HepG2 (cell line): ENCODE data around the gene EHD4. TPM values are rescaled to one million over a fixed set of nuclear protein-coding genes. Genes with fewer than 3 reads are reported as not detected.

ENCODE experiments used
- ATAC-seq: fragments of 200-7000 bp; cut with Tn5 transposase; 3 replicates; pipeline ENCODE4 v1.9.1; 2020; ENCODE audit warnings: mild to moderate bottlenecking, moderate library complexity
- BruUV-seq: library from RNA; stranded (reverse); fragments of 400-500 nt; replicated peaks from 2 replicates; lab custom pipeline; 2021; lab: Mats Ljungman, UMichigan
- CTCF ChIA-PET: fragments of 300-600 bp; formaldehyde crosslinking; extraction: SDS; loops from one replicate; lab custom pipeline; 2021; ENCODE audit warnings: low total read pairs, inconsistent platforms, low intra/inter-chr PET ratio; lab: Yijun Ruan, JAX
- POLR2A ChIA-PET: fragments of 350-600 bp; sonication (Branson Sonifier 250); formaldehyde crosslinking; loops from one replicate; lab custom pipeline; 2020; ENCODE audit warnings: antibody characterized with exemption, inconsistent platforms; lab: Yijun Ruan, JAX
- DNase-seq: peaks from one replicate; pipeline ENCODE4 v3.0.0-alpha.2; 2015; ENCODE audit warnings: low spot score
- FAIRE-seq: peaks from 3 replicates; lab custom pipeline; 2011; peaks lifted over from hg19 to GRCh38; lab: Jason Lieb, UNC
- H2AFZ ChIP-seq: one replicate; pipeline ENCODE4 v1.6.1; 2011; ENCODE audit warnings: low read length, inconsistent platforms
- H3K27ac ChIP-seq: fragments of 300-600 bp; 3 replicates; pipeline ENCODE4 v1.8.0; 2011; ENCODE audit warnings: mixed run types, mild to moderate bottlenecking, mixed read lengths, low read length, inconsistent platforms; ENCODE audit not compliant: insufficient read depth; ENCODE audit errors: extremely low read length
- H3K27me3 ChIP-seq, 2 experiments: fragments of 200-600 bp in 1 of 2; 2 replicates in 1 of 2; 3 replicates in 1 of 2; pipeline versions ENCODE4 v1.6.0 to v1.8.0; 2011; ENCODE audit warnings: low read length in 2 of 2, mild to moderate bottlenecking in 2 of 2, moderate library complexity in 2 of 2, inconsistent platforms in 1 of 2; ENCODE audit not compliant: insufficient read depth in 2 of 2, control insufficient read depth in 1 of 2
- H3K36me3 ChIP-seq, 2 experiments: fragments of 200-600 bp in 1 of 2; replicated peaks in 1 of 2; 2 replicates in 1 of 2; 3 replicates in 1 of 2; pipeline versions ENCODE4 v1.5.1 to v1.8.0; 2011; ENCODE audit warnings: low read length in 2 of 2, inconsistent platforms in 1 of 2; ENCODE audit not compliant: insufficient read depth in 2 of 2, control insufficient read depth in 1 of 2
- H3K4me1 ChIP-seq: 2 replicates; pipeline ENCODE4 v1.5.1; 2012; ENCODE audit warnings: low read length, inconsistent platforms; ENCODE audit not compliant: insufficient read depth
- H3K4me2 ChIP-seq: 2 replicates; pipeline ENCODE4 v1.6.0; 2011; ENCODE audit warnings: low read depth, low read length, inconsistent platforms
- H3K4me3 ChIP-seq, 3 experiments: fragments of 200-600 bp in 1 of 3; sonication (generic), shearing (Covaris generic) in 1 of 3; replicated peaks in 1 of 3; 2 replicates each; pipeline ENCODE4 v1.5.1; 2011 to 2016; ENCODE audit warnings: low read length in 3 of 3, inconsistent platforms in 2 of 3, low read depth in 2 of 3, mild to moderate bottlenecking in 2 of 3, control low read depth in 1 of 3, mixed read lengths in 1 of 3; ENCODE audit not compliant: insufficient read depth in 1 of 3
- H3K79me2 ChIP-seq: one replicate; pipeline ENCODE4 v1.6.1; 2011; ENCODE audit warnings: low read length, inconsistent platforms; ENCODE audit not compliant: insufficient read depth
- H3K9ac ChIP-seq: 2 replicates; pipeline ENCODE4 v1.6.0; 2011; ENCODE audit warnings: mild to moderate bottlenecking, low read depth, low read length, inconsistent platforms; ENCODE audit not compliant: insufficient read depth
- H3K9me3 ChIP-seq: 2 replicates; pipeline ENCODE4 v1.5.1; 2012; ENCODE audit warnings: mild to moderate bottlenecking, low read length
- H4K20me1 ChIP-seq: 2 replicates; pipeline ENCODE4 v1.6.0; 2011; ENCODE audit warnings: inconsistent platforms, mild to moderate bottlenecking, low read length, moderate library complexity; ENCODE audit not compliant: insufficient read depth
- FOXC1 ChIP-seq: sonication (generic); formaldehyde crosslinking; IDR thresholded peaks from 2 replicates; pipeline ENCODE4 v1.8.0; 2022; ENCODE audit warnings: mild to moderate bottlenecking, missing genetic modification reagents, borderline replicate concordance
- FOXM1 ChIP-seq: sonication (generic); formaldehyde crosslinking; IDR thresholded peaks from 2 replicates; pipeline ENCODE4 v1.5.0; 2020; ENCODE audit warnings: missing genetic modification reagents
- HMG20A ChIP-seq: IDR thresholded peaks from 2 replicates; pipeline ENCODE4 v1.6.1; 2016; ENCODE audit warnings: borderline replicate concordance
- MIER3 ChIP-seq: IDR thresholded peaks from 2 replicates; pipeline ENCODE4 v1.6.1; 2016; ENCODE audit warnings: missing compliant biosample characterization, borderline replicate concordance
- NAIF1 ChIP-seq: sonication (generic); formaldehyde crosslinking; IDR thresholded peaks from 2 replicates; pipeline ENCODE4 v1.5.0; 2020; ENCODE audit warnings: mild to moderate bottlenecking, missing genetic modification reagents, borderline replicate concordance
- SMARCC2 ChIP-seq: fragments of 450-650 bp; IDR thresholded peaks from 2 replicates; pipeline ENCODE4 v1.6.1; 2017; ENCODE audit warnings: antibody characterized with exemption, mild to moderate bottlenecking
- SRF ChIP-seq: IDR thresholded peaks from 2 replicates; pipeline ENCODE4 v1.6.1; 2011; ENCODE audit warnings: mild to moderate bottlenecking, low read depth, low read length, moderate library complexity
- SYNCRIP ChIP-seq: fragments of 200-400 bp; formaldehyde crosslinking; IDR thresholded peaks from 2 replicates; pipeline ENCODE4 v1.6.1; 2018; ENCODE audit warnings: mild to moderate bottlenecking, low read depth, low read length; ENCODE audit not compliant: insufficient read depth
- TARDBP ChIP-seq: sonication (generic); formaldehyde crosslinking; IDR thresholded peaks from 2 replicates; pipeline ENCODE4 v1.8.0; 2022; ENCODE audit warnings: mild to moderate bottlenecking, missing genetic modification reagents
- ZEB1 ChIP-seq: IDR thresholded peaks from 2 replicates; pipeline ENCODE4 v1.6.1; 2012; ENCODE audit warnings: mild to moderate bottlenecking, low read depth, inconsistent platforms; ENCODE audit not compliant: insufficient replicate concordance
- ZNF12 ChIP-seq: sonication (generic); formaldehyde crosslinking; IDR thresholded peaks from 2 replicates; pipeline ENCODE4 v1.5.0; 2020; ENCODE audit warnings: missing genetic modification reagents
- ZNF251 ChIP-seq: sonication (generic); formaldehyde crosslinking; IDR thresholded peaks from 2 replicates; pipeline ENCODE4 v1.9.0; 2021; ENCODE audit warnings: mild to moderate bottlenecking, missing genetic modification reagents
- ZNF296 ChIP-seq: sonication (generic); formaldehyde crosslinking; conservative IDR thresholded peaks from 2 replicates; pipeline ENCODE4 v1.5.0; 2020; ENCODE audit warnings: mild to moderate bottlenecking, missing genetic modification reagents
- ZNF326 ChIP-seq: sonication (generic); formaldehyde crosslinking; IDR thresholded peaks from 2 replicates; pipeline ENCODE4 v1.4.0; 2020; ENCODE audit warnings: missing genetic modification reagents, borderline replicate concordance
- WGBS: methylation state at CpG from one replicate; pipeline ENCODE4 v1.1.6; 2017; ENCODE audit warnings: low lambda C conversion rate; 5-methylcytosine and 5-hydroxymethylcytosine counted together
- in situ Hi-C: cut with HindIII; loops from 2 replicates; pipeline ENCODE4 v1.10.0; 2017; ENCODE audit warnings: low pct_unique_long_range_greater_than_20kb; ENCODE audit not compliant: extremely low pct_ligation_motif_present
- intact Hi-C: fragments of 100-400 bp; cut with micrococcal nuclease; formaldehyde crosslinking; loops from one replicate; pipeline ENCODE4 v1.10.0; 2022; ENCODE audit not compliant: unreplicated experiment
- polyA plus RNA-seq, 8 experiments: library from polyadenylated mRNA; depleted of rRNA in 3 of 8; stranded (reverse) in 7 of 8; unstranded in 1 of 8; fragments of >200 nt; fragmentation: Illumina TruSeq in 4 of 8; extraction: Trizol in 4 of 8; gene quantifications; 2 replicates each; pipeline versions ENCODE4 v1.2.1 to v1.2.3, GENCODE V29; 2011 to 2016; ENCODE audit warnings: low read depth in 4 of 8, missing spikeins in 1 of 8, mixed read lengths in 1 of 8; ENCODE audit not compliant: insufficient read depth in 1 of 8
- total RNA-seq, 5 experiments: library from RNA; depleted of rRNA; stranded (reverse); fragments of >200 nt; fragmentation: Illumina TruSeq; extraction: Trizol; gene quantifications; 2 replicates each; pipeline ENCODE4 v1.2.3, GENCODE V29; 2016; ENCODE audit warnings: low read depth in 1 of 5
- TF ChIP-seq, protein P1 (sequence below): sonication (generic); formaldehyde crosslinking; IDR thresholded peaks from 2 replicates; pipeline ENCODE4 v1.5.0; 2020; ENCODE audit warnings: mild to moderate bottlenecking, missing genetic modification reagents
- TF ChIP-seq, protein P2 (sequence below): sonication (generic); formaldehyde crosslinking; conservative IDR thresholded peaks from 2 replicates; pipeline ENCODE4 v1.8.0; 2022; ENCODE audit warnings: low read depth, missing genetic modification reagents

EHD4 gene
- total and polyA plus RNA-seq, 2 of the 13 experiments (the other 11 are each of a cell fraction or from before 2014, with no cell fraction given), result 3.1 to 4.8 TPM

GRCh38 chr15:41915255-41915994 is 56.9 kb downstream of the EHD4 start:
- Histone ChIP-seq H3K9ac (no peak overlapping the region), H3K9me3 (no peaks in the 10 kb centered on the region), H3K4me2 (no peak overlapping the region), H4K20me1 (no peaks in the 10 kb centered on the region), H3K27ac (no peak overlapping the region), H3K79me2 (no peaks in the 10 kb centered on the region), H2AFZ (no peak overlapping the region), H3K36me3 (peaks cover 0 to 6% of the 10 kb centered on the region in 2 experiments; a peak in 1 of 5 replicates), H3K4me1 (peaks cover 10% of the 10 kb centered on the region), H3K27me3 (no peaks in the 10 kb centered on the region), H3K4me3 (no peak overlapping the region)
- intact Hi-C loops, result no loop called here
- ChIA-PET CTCF (no interaction called here), POLR2A (no interaction called here)
- BruUV-seq, result no TSS peak
- in situ Hi-C loops, result no loop called here
- WGBS, result 83% methylated on average over 4 of the region's 6 CpGs
- ATAC-seq, result no peak
- no peak for TF ChIP-seq NAIF1 (CRISPR knock-in tag)
- TF ChIP-seq SRF, result no peak
- no peak for TF ChIP-seq FOXC1 (CRISPR knock-in tag)
- no peak for TF ChIP-seq FOXM1 (CRISPR knock-in tag)
- no peak for TF ChIP-seq SMARCC2
- no peak for TF ChIP-seq ZNF12 (CRISPR knock-in tag)
- no peak for TF ChIP-seq ZNF296 (CRISPR knock-in tag)
- TF ChIP-seq HMG20A (CRISPR knock-in tag), result no peak
- TF ChIP-seq TARDBP (CRISPR knock-in tag), result no peak
- no peak for TF ChIP-seq ZNF251
- no peak for TF ChIP-seq SYNCRIP
- TF ChIP-seq, protein P1, sequence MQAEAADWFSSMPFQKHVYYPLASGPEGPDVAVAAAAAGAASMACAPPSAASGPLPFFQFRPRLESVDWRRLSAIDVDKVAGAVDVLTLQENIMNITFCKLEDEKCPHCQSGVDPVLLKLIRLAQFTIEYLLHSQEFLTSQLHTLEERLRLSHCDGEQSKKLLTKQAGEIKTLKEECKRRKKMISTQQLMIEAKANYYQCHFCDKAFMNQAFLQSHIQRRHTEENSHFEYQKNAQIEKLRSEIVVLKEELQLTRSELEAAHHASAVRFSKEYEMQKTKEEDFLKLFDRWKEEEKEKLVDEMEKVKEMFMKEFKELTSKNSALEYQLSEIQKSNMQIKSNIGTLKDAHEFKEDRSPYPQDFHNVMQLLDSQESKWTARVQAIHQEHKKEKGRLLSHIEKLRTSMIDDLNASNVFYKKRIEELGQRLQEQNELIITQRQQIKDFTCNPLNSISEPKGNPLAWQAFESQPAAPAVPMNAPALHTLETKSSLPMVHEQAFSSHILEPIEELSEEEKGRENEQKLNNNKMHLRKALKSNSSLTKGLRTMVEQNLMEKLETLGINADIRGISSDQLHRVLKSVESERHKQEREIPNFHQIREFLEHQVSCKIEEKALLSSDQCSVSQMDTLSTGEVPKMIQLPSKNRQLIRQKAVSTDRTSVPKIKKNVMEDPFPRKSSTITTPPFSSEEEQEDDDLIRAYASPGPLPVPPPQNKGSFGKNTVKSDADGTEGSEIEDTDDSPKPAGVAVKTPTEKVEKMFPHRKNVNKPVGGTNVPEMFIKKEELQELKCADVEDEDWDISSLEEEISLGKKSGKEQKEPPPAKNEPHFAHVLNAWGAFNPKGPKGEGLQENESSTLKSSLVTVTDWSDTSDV, result no peak
- TF ChIP-seq ZNF326, result no peak
- TF ChIP-seq MIER3 (CRISPR knock-in tag), result no peak
- TF ChIP-seq, protein P2, sequence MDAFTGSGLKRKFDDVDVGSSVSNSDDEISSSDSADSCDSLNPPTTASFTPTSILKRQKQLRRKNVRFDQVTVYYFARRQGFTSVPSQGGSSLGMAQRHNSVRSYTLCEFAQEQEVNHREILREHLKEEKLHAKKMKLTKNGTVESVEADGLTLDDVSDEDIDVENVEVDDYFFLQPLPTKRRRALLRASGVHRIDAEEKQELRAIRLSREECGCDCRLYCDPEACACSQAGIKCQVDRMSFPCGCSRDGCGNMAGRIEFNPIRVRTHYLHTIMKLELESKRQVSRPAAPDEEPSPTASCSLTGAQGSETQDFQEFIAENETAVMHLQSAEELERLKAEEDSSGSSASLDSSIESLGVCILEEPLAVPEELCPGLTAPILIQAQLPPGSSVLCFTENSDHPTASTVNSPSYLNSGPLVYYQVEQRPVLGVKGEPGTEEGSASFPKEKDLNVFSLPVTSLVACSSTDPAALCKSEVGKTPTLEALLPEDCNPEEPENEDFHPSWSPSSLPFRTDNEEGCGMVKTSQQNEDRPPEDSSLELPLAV (CRISPR knock-in tag), result no peak
- TF ChIP-seq ZEB1, result no peak
- TF ChIP-seq, all 625 proteins: peak for 0
- DNase-seq, result no peak
- no peak for FAIRE-seq
